ENCODE measurements around the gene SPR.

GRCh38 chr2:72863046-72863445, 24.2 kb upstream of the SPR start:
- TF ChIP-seq CTCF (IDR thresholded peaks at IDR 0.05) (no peak), POLR2AphosphoS5 (IDR thresholded peaks at IDR 0.05) (no peak)

All from esophagus muscularis mucosa (tissue), 3 donors.